Islet of Langerhans (tissue), 1 donor: ENCODE data around the gene DNAJC4.

Source experiments
- FAIRE-seq: peaks from one replicate; lab custom pipeline; 2011; peaks lifted over from hg19 to GRCh38; lab: Jason Lieb, UNC

The DNAJC4 gene

DNA sequence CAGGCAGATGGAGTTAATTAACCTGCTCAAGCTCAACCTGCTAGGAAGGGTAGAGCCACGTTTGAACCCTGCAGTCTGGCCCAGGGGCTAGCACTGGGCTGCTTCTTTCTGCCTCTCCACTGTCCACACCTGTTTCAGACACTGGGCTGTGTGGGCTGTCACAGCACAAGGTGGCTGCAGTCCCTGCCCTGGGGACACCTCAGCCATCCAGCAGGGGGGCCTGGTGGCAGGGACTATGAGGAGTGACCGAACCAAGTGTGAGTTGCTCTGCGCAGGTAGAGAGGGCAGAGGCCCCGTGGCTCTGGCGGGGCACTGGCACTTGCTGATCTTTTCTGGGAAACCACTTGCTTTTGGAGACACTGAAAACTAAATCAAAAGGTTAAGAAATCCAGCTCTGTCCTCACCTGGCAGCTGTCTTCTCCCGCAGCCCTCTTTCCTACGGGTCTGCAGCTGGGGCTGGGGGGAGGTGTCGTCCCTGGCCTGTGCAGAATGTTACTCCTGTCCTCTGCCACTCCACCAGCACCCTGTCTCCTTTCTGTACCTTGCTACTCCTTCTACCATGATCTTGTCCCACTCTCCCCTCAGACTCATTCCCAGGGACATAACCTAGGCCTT, 48.3 kb downstream of the DNAJC4 start:
- FAIRE-seq = no peak

DNA sequence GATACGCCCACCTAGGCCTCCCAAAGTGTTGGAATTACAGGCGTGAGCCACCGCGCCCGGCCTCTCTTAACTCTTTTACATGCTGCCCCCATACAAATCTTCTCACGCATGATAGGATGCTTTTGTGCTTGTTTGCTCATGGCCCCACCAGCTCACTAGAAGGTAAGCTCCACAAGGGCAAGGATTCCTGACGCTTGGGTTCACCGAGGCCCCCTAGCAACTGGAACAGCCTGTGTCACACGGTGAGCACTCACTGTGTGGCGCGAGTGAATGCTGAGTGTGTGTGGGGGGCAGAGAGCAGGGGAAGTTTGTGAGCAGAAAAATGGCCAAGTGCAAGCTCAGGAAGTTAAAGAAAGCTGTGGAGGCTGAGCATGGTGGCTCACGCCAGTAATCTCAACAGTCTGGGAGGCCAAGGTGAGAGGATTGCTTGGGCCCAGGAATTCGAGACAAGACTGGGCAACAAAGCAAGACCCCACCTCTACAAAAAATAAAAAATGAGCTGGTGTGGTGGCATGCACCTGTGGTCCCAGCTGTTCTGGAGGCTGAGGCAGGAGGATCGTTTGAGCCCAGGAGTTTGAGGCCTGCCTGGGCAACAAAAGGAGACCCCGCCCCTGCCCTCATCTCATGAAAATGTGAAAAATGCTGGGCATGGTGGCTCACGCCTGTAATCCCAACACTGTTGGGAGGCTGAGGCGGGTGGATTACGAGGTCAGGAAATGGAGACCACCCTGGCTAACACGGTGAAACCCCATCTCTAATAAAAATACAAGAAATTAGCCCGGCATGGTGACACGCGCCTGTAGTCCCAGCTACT, 51.8 kb downstream of the DNAJC4 start:
- no peak for FAIRE-seq

GRCh38 chr11:64283092-64283491, 52.7 kb downstream of the DNAJC4 start:
- FAIRE-seq = no peak
